ENCODE measurements around the gene GJE1.
"Not testable (repeated sequence)": the region's sequence is repeated elsewhere in the genome, so short reads cannot be mapped to it uniquely, and the experiment has no call there.

The GJE1 gene

DNA sequence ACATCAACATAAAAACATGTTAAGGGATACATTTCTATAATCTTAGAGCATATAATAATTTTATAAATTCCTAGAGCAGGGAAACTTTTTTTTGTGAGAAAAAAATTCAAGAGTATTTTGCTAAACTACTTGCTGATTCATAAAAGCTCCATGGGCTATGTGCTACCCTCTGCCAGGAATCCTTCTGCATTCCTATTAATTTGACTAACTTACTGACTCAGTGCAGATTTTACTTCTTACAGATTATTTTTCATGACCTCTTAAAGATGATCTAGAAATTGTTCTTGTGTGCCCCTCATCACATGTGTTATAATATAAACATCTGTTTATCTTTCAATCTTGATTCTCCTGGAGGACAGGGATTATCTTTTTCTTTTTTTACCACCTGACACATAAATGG lies 20.0 kb downstream of the GJE1 start:
- TF ChIP-seq, protein P1, sequence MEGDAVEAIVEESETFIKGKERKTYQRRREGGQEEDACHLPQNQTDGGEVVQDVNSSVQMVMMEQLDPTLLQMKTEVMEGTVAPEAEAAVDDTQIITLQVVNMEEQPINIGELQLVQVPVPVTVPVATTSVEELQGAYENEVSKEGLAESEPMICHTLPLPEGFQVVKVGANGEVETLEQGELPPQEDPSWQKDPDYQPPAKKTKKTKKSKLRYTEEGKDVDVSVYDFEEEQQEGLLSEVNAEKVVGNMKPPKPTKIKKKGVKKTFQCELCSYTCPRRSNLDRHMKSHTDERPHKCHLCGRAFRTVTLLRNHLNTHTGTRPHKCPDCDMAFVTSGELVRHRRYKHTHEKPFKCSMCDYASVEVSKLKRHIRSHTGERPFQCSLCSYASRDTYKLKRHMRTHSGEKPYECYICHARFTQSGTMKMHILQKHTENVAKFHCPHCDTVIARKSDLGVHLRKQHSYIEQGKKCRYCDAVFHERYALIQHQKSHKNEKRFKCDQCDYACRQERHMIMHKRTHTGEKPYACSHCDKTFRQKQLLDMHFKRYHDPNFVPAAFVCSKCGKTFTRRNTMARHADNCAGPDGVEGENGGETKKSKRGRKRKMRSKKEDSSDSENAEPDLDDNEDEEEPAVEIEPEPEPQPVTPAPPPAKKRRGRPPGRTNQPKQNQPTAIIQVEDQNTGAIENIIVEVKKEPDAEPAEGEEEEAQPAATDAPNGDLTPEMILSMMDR (IDR thresholded peaks at IDR 0.05; ENCODE audit: insufficient read depth, low read length, missing control alignments) = no peak
- no peak overlapping the region for H3K4me3 ChIP-seq (ENCODE audit: low read depth, low read length)
- POLR2A ChIA-PET = no interaction called here
- peak; percentile 58 for DNase-seq (ENCODE audit: low read depth, low spot score)
- CTCF ChIA-PET = interaction anchor here (1.9 to 8.3 kb wide), 3 partner anchors 55 to 235 kb away, joined by 4 to 116 read pairs (median 34); no protein-coding TSS in a partner anchor

DNA sequence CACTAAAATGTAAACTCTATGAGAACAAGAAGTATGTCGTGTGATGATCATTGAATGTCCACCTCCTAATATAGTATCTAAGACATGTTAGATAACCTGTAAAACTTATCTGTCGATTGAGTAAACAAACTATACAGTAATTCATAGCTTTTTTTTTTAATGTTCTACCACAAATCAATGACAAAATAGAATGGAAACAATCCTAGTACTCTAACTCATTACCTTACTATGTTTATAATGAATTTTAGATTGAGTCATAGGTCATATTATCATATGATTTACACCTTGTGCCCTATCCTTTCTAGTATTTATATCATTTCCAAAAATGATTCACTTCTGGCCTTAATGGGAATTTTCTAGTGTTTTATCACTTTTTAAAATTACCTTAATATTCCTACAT lies 20.5 kb downstream of the GJE1 start:
- POLR2A ChIA-PET = no interaction called here
- no peak for DNase-seq (ENCODE audit: low read depth, low spot score)

GRCh38 chr6:142154336-142154735 lies 21.6 kb downstream of the GJE1 start:
- ChIA-PET CTCF (interaction anchor here (0.8 to 8.3 kb wide), 9 partner anchors 8 to 320 kb away, joined by 3 to 116 read pairs (median 12); partner anchors contain the start of genes NMBR and VTA1), POLR2A (no interaction called here)
- H3K4me3 ChIP-seq (ENCODE audit: low read depth, low read length) = no peak overlapping the region
- no peak for DNase-seq (ENCODE audit: low read depth, low spot score)
- TF ChIP-seq, protein P1 (IDR thresholded peaks at IDR 0.05; ENCODE audit: insufficient read depth, low read length, missing control alignments) = no peak

More for the DNA sequence above, 20.5 kb downstream of the GJE1 start:
- H3K4me3 ChIP-seq (ENCODE audit: low read depth, low read length) = no peak overlapping the region
- CTCF ChIA-PET = interaction anchor here (4.6 to 8.3 kb wide), 3 partner anchors 14 to 235 kb away, joined by 34 to 116 read pairs (median 65); no protein-coding TSS in a partner anchor
- TF ChIP-seq, protein P1 (IDR thresholded peaks at IDR 0.05; ENCODE audit: insufficient read depth, low read length, missing control alignments) = no peak

DNA sequence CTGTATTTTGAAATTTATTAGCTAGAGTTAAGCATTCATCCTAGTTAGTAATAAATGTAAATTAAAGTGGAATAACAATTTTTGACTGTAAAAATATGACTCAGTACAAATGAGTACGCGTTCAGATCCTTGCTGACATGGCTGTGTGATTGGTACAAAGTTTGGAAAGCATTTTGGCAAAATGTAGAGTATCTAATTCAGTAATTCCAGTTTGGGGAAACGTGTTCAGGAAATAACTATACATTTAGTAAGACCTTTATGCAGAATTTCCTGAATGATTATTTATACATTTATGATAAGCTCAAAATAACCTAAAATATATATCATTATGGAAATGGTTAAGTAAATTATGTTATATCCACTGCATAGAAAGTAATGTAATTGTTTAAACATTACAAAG lies 22.4 kb downstream of the GJE1 start:
- no peak for DNase-seq (ENCODE audit: low read depth, low spot score)
- H3K4me3 ChIP-seq (ENCODE audit: low read depth, low read length) = no peak overlapping the region
- TF ChIP-seq, protein P1 (IDR thresholded peaks at IDR 0.05; ENCODE audit: insufficient read depth, low read length, missing control alignments) = no peak
- CTCF ChIA-PET = interaction anchor here (0.9 to 8.3 kb wide), 17 partner anchors 9 to 411 kb away, joined by 3 to 116 read pairs (median 10); partner anchors contain the start of genes NMBR and VTA1
- POLR2A ChIA-PET = no interaction called here

DNA sequence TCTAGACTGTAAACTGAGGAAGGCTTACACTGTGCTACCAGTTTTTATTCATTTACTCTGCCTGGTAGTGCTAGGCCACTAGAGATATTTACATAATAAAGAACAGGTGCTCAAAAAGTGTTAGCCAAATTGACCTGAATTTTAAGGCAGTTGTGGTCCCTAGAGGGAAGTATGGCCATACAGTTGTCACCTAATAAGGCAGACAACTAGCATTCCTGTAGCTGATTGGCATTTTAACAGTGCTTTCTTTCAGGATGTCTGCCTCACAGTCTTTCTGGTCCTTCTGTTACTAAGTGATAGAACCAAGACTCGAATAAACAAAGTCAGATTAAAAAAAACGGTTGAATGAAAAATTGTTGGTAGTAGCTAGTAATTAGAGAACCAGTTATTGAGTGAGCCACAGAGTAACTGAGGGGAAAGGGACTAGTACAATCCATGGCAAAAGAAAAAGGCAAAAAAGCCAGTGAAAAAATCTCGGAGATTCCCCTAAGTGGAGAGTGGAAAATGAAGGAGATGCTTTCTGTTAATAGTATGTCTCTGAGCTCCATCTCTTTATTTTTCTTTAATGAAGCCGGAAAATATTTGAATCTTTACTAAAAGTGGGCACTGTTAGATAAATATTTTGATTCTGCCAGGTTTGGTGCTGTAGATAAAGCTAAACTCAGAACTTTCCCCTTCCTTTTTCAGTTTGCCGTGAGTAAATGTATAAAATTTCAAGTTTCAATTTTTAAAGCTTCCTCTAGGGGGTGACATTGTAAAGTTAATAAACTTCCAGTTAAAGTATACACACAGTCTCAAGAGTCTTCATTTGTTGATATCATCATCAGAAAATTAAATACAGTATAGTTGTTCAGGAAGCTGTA lies 23.4 kb downstream of the GJE1 start:
- ChIA-PET POLR2A (no interaction called here), CTCF (interaction anchor here (0.7 to 8.3 kb wide), 44 partner anchors 8 to 664 kb away, joined by 3 to 116 read pairs (median 6); partner anchors contain the start of genes NMBR and VTA1)
- no peak overlapping the region for H3K4me3 ChIP-seq (ENCODE audit: low read depth, low read length)
- TF ChIP-seq, protein P1 (IDR thresholded peaks at IDR 0.05; ENCODE audit: insufficient read depth, low read length, missing control alignments) = no peak
- DNase-seq (ENCODE audit: low read depth, low spot score) = no peak

DNA sequence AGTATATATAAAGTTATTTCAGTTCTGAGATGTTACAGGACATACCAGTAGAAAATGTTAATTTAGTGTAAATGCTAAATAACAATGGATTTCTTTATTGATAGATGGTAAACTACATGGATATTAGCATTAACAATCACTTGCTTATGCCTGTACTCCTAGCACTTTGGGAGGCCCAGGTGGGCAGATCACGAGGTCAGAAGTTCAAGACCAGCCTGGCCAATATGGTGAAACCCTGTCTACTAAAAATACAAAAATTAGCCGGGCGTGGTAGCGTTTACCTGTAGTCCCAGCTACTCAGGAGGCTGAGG lies 24.0 kb downstream of the GJE1 start:
- CTCF ChIA-PET = interaction anchor here (0.7 to 8.3 kb wide), 39 partner anchors 9 to 663 kb away, joined by 3 to 116 read pairs (median 6); partner anchors contain the start of genes NMBR and VTA1
- POLR2A ChIA-PET; H3K4me3 ChIP-seq (ENCODE audit: low read depth, low read length); DNase-seq (ENCODE audit: low read depth, low spot score): not testable (repeated sequence)
